HG02938 (cell line): Measurements from ENCODE around the gene APH1B.
"Not testable (repeated sequence)": the region's sequence is repeated elsewhere in the genome, so short reads cannot be mapped to it uniquely, and the experiment has no call there.

Source experiments
- ATAC-seq: cut with Tn5 transposase; IDR thresholded peaks from one replicate; pipeline ENCODE4 v1.9.1; 2021; ENCODE audit warnings: mild to moderate bottlenecking, moderate library complexity; ENCODE audit not compliant: unreplicated experiment

APH1B gene

GRCh38 chr15:63327648-63328421, 50.4 kb downstream of the APH1B start:
- no peak for ATAC-seq

DNA sequence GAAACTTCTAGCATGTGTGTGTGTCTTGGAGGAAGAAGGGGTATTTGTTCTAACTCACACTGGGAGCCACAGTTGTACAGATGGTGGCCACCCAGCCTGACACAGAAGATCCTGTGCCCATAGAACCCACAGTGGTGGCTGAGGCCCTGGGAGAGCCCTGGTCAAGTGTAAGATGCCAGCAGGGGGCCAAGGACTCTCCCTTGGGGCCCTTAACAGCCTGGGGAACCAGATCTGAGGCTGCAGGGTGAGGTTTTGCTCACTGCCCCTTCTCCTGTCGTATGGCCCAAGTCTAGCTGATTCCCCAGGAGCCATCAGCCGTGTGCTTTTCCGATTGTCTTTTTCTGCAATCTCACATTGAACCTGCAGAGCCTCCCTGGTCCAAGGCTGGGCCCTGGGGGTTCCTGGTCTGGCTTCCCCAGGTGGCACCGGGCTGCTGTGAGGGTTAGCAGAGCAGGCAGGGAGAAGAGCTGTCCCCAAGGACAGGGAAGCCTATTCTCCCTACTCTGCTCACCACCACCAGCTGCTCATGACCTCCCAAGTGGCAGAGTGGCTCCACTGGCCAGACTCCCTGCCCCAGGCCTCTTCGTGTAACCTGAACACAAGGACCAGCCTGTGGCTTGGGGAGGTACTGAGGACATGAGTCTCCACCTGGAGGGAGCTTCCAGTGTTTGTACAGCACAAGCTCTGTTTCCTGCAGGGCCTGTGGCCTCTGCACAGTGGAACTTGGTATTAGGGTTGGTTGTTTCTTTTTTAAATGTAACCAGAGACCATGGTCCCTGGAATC, 52.4 kb downstream of the APH1B start:
- ATAC-seq: no peak

- no peak for ATAC-seq
Measured at GRCh38 chr15:63330926-63331325, 53.5 kb downstream of the APH1B start.

GRCh38 chr15:63331456-63331855, 54.1 kb downstream of the APH1B start:
- no peak for ATAC-seq

DNA sequence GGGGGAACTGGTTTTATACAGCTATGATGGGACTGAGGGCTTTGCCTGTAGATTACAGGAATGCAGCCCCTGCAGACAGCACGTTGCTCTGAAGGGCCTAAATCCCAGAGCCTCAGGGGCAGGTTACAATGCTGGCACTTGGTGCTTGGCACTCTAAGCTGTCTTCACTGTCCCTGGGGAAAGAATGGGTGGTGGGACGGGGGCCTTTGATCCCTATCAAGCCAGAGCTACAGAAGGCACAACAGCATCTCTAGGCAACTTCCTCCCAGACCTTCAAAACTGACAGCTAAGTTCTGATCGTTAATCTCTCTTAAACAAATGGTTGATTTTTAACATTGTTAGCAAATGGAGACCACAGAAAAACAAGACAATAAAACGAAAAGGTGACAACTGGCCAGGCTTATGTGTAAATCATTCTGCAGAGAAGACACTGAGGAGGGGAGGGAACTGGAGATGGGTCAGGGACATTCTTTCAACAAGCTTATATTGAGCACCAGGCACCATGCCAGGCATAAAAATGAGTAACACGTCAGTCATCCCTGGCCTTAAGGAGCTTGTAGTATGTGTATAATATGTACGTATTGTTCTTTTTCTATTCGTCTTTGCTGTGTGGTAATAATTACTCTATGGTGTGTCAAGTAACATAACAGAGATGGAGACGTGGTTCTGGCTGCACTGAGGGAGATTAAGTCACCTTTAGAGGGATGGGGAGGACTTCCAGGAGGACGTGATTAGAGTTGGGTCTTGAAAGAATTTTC, 55.1 kb downstream of the APH1B start:
- no peak for ATAC-seq

DNA sequence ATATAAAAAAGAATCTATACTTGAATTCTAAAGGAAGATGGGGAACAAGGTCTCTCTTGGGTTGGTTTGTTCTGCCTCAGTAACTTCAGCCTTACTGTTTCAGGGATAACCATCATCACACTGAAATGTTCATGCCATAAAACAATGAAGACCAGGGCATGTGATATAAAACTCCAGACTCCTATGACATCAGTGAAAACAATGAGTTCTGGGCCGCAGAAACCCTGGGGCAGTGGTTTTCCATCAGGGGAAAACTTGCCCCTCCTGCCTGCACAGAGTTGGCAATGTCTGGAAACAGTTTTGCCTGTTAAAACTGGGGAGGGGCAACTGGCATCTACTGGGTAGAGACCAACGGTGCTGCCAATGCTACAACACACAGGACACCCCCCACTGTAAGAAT, 57.4 kb downstream of the APH1B start:
- no peak for ATAC-seq

- no peak for ATAC-seq
Measured at GRCh38 chr15:63335543-63336240, 58.3 kb downstream of the APH1B start.

DNA sequence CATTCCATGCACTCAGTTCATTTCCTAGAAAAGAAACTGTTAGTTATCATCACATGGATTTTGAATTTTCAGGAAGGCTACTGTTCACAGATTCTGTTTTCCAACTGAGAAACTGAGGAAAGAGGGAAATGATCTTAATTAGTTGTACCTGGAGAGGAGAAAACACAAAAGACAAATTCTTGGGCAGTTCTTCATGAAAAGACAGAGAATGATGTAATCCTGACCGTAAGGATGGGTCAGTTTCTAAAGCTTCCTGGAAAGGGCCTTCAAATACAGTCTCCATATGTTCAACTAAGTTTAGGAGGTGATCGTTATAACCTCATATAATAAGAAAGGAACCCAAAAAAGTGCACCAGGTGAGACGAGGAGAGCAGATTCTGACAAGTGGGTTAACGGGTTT, 59.6 kb downstream of the APH1B start:
- ATAC-seq: no peak

DNA sequence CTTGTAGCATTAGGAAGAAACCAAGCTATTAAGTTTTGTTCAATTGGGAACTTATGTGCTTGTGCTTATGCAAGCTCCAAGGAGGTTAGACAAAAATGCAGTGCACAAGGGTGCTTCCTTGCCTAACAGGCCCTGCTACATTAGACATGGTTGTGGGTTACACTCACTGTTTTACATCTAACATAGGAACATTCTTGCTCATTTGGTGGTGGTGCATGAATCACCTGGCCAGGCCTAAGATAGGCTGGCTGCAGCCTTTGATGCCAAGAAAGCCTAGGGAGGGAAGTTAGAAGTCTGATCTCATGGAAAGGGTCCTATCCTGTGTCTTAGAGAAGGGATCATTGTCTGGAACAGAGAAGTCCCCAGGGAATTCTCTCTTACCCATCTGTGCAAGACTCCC, 60.8 kb downstream of the APH1B start:
- ATAC-seq: no peak

DNA sequence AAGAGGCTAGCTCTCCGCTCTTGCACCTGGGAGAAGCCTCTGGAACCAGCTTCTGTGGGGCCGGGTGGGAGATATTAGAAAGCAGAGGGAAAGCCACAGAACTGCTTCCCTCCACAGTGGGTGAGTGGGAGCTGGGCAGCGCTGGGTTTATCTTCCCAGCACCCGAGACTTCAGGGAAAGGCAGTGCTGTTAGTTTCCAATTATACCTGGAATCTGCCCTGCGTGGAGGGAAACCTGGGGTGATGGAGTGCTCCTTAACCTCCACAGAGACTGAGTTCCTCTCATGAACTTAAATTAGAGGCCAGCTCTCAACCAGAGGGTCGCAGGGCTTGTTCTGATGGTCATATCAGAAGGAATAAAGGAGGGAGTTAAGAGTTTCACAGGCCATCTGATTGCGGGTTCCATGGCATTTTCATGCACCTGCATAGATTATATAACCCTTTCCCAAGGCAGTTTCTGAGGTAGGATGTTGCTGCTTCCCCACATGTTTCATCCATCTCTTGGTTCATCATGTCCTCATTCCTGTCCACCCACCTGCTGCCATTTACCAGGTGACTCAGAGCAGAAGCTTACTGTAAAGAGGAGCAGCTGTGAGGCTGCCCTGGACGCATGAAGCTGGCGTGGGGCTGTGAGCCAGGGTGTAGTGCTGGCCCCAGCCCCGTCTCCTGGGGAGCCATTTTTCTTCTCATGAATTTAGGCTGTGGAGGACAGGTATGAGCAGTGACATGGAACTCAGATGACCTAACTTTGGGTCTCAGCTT, 61.8 kb downstream of the APH1B start:
- ATAC-seq: no peak

DNA sequence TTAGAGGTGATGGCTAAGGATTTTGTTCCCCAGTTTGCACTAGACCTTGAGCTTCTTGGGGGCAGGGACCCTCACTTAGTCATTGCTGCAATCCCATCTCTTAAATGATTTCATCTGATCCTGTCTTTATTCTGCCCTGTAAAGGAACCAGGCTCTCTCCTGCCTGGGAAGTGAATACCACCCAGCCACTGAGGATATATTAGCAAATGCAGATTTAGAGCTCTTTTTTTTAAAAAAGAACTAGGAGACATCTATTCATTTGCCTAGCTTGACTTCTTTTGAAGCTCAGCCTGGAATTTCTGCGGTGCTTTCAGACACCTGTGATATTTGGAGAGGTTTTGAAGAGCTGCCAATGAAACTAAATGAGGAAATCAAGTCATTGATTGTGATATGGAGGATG, 62.4 kb downstream of the APH1B start:
- no peak for ATAC-seq

GRCh38 chr15:63340353-63340752, 62.9 kb downstream of the APH1B start:
- no peak for ATAC-seq

DNA sequence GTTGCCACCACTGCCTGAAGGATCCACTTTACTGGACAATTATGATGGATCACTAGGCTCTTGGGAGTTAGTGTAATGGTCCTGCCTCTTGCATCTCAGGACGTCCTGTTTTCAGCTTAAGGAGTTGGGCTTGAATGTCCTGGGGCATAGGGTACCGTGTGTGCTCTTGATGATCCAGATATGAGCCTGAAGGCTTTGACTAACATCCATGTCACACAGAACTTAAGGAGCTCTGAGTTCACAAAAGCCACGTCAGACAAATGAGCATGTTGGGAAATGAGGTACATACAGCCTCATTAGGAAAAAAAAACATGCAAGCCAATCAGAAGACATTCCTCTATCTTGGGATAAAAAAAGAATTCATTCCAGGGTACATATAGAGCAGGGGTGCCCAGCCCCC, 63.5 kb downstream of the APH1B start:
- ATAC-seq: no peak

DNA sequence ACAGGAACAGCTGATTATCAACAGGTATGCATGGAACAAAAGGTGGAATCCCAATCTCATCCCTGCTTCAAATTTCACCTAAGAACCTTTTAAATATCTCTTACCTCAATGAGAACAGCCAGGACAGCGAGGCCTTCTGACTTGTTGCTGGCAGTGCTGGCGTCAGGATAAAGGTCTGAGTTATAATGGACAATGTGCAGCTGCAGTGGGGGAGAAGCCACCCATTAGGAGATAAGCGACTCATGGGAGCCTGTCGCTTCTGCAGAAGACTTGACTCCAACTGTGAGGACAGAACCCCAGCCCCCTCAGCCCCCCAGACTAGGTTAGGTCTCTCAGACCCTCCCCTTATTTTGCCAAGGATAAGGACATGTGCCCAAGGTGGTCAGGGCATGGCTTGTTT, 64.5 kb downstream of the APH1B start:
- no peak for ATAC-seq

DNA sequence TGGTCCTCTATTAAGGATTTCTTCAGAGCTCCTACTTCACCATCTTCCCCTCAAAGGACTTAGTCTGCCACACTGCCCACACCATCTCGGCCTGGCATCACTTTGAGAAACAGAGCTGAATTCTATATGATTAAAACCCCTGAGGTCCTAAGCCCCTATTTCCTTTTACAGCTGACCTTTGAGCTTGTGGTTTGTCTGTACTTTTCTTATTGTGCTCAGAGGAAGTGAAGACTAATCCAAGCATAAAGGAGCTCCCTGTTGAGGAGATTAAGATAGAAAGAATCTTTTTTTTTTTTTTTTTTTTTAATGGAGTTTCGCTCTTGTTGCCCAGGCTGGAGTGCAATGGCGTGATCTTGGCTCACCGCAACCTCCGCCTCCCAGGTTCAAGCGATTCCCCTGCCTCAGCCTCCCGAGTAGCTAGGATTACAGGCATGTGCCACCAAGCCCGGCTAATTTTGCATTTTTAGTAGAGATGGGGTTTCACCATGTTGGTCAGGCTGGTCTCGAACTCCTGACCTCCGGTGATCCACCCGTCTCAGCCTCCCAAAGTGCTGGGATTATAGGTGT, 65.7 kb downstream of the APH1B start:
- not testable (repeated sequence) for ATAC-seq

GRCh38 chr15:63344731-63345390, 67.5 kb downstream of the APH1B start:
- ATAC-seq: no peak

DNA sequence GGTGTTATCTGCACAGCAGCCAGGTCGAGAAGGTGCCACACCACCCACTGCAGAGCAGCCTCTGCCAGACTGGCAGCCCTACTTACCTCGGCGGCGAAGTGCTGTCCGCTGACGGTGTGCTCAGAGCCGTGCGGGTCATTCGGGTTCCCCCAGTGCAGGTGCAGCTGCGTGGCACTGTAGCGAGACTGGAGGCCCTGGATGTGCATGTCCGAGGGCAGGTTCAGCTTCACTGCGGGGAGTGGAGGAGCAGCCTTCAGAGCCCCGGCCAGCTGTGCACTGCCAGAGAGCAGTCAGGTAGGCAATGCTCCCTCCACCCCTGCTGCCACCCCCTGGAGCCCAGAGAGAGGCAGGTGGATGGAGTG, 68.0 kb downstream of the APH1B start:
- no peak for ATAC-seq

GRCh38 chr15:63347074-63347857, 69.9 kb downstream of the APH1B start:
- no peak for ATAC-seq

DNA sequence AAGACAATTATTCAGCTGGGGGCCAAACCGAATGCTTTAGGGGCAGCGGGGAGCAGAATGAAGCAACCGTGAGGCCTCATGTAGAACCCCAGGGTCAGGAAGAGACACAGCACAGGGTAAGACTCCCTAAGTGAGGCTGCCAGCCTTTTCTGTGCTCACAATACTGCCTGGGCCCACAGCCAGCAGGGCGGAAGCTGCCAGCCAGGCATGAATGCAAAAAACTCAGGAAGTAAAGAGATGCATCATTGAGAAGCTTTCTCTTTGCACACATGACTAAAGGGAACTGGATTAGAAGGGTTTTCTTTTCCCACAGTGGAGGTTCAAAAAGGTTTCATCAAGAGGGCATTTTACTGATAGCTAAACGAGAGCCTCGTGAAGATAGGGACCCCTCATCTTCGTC, 71.0 kb downstream of the APH1B start:
- no peak for ATAC-seq
